GM12878 (cell line): ENCODE data around the gene OLFML3.

Experiments
- CHD2 ChIP-seq: IDR thresholded peaks from 2 replicates; pipeline ENCODE4 v1.6.1; 2011; ENCODE audit warnings: low read depth, low read length, improper control_type of control experiment, borderline replicate concordance
- CREB1 ChIP-seq: IDR thresholded peaks from 2 replicates; pipeline ENCODE4 v1.6.1; 2012; ENCODE audit warnings: low read depth, mild to moderate bottlenecking, inconsistent platforms
- CTCF ChIP-seq, 3 experiments: IDR thresholded peaks in 2 of 3; conservative IDR thresholded peaks in 1 of 3; 2 replicates each; pipeline ENCODE4 v1.5.1; 2011; ENCODE audit warnings: low read depth in 3 of 3, low read length in 3 of 3, mild to moderate bottlenecking in 3 of 3, control low read depth in 2 of 3, moderate library complexity in 2 of 3, inconsistent platforms in 1 of 3, mixed read lengths in 1 of 3; ENCODE audit not compliant: control insufficient read depth in 2 of 3, insufficient read depth in 1 of 3; ENCODE audit errors: extremely low read depth in 1 of 3
- IRF4 ChIP-seq: IDR thresholded peaks from 2 replicates; pipeline ENCODE4 v1.6.1; 2011; ENCODE audit warnings: low read depth, low read length
- JUNB ChIP-seq: IDR thresholded peaks from 2 replicates; pipeline ENCODE4 v1.6.1; 2016; ENCODE audit warnings: antibody characterized with exemption, mild to moderate bottlenecking
- POLR2A ChIP-seq: IDR thresholded peaks from 2 replicates; pipeline ENCODE4 v1.6.1; 2011; ENCODE audit warnings: low read depth, mild to moderate bottlenecking, low read length
- RAD21 ChIP-seq: IDR thresholded peaks from 2 replicates; pipeline ENCODE4 v1.6.1; 2011; ENCODE audit warnings: mild to moderate bottlenecking, low read depth, low read length, moderate library complexity; ENCODE audit not compliant: insufficient read depth
- SRF ChIP-seq, 2 experiments: IDR thresholded peaks; 2 replicates each; pipeline ENCODE4 v1.6.1; 2011; ENCODE audit warnings: low read depth in 2 of 2, low read length in 2 of 2, mild to moderate bottlenecking in 1 of 2, moderate library complexity in 1 of 2
- TARDBP ChIP-seq: IDR thresholded peaks from 2 replicates; pipeline ENCODE4 v1.6.1; 2016; ENCODE audit warnings: borderline replicate concordance
- TF ChIP-seq, protein P1 (sequence below): fragments of 450-650 bp; IDR thresholded peaks from 2 replicates; pipeline ENCODE4 v1.6.1; 2017; ENCODE audit warnings: mild to moderate bottlenecking, moderate library complexity
- TF ChIP-seq, protein P2 (sequence below): IDR thresholded peaks from 2 replicates; pipeline ENCODE4 v1.6.1; 2011; ENCODE audit warnings: low read depth, low read length, improper control_type of control experiment, borderline replicate concordance

GRCh38 chr1:113946112-113946511 is 33.2 kb upstream of the OLFML3 start:
- TF ChIP-seq SRF (IDR thresholded peaks at IDR 0.05; ENCODE audit: low read depth in 2 of 2, low read length in 2 of 2) (no peak), CHD2 (no peak), CREB1 (no peak), IRF4 (no peak), RAD21 (no peak), POLR2A (no peak), TARDBP (no peak), JUNB (no peak), CTCF (IDR thresholded peaks at IDR 0.05 in 2 of 3, conservative IDR thresholded peaks at IDR 0.05 in 1 of 3; ENCODE audit: control insufficient read depth in 2 of 3, extremely low read depth in 1 of 3, insufficient read depth in 1 of 3, low read depth in 3 of 3, low read length in 3 of 3) (no peak)
- TF ChIP-seq, protein P1, sequence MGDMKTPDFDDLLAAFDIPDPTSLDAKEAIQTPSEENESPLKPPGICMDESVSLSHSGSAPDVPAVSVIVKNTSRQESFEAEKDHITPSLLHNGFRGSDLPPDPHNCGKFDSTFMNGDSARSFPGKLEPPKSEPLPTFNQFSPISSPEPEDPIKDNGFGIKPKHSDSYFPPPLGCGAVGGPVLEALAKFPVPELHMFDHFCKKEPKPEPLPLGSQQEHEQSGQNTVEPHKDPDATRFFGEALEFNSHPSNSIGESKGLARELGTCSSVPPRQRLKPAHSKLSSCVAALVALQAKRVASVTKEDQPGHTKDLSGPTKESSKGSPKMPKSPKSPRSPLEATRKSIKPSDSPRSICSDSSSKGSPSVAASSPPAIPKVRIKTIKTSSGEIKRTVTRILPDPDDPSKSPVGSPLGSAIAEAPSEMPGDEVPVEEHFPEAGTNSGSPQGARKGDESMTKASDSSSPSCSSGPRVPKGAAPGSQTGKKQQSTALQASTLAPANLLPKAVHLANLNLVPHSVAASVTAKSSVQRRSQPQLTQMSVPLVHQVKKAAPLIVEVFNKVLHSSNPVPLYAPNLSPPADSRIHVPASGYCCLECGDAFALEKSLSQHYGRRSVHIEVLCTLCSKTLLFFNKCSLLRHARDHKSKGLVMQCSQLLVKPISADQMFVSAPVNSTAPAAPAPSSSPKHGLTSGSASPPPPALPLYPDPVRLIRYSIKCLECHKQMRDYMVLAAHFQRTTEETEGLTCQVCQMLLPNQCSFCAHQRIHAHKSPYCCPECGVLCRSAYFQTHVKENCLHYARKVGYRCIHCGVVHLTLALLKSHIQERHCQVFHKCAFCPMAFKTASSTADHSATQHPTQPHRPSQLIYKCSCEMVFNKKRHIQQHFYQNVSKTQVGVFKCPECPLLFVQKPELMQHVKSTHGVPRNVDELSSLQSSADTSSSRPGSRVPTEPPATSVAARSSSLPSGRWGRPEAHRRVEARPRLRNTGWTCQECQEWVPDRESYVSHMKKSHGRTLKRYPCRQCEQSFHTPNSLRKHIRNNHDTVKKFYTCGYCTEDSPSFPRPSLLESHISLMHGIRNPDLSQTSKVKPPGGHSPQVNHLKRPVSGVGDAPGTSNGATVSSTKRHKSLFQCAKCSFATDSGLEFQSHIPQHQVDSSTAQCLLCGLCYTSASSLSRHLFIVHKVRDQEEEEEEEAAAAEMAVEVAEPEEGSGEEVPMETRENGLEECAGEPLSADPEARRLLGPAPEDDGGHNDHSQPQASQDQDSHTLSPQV, result no peak
- TF ChIP-seq, protein P2, sequence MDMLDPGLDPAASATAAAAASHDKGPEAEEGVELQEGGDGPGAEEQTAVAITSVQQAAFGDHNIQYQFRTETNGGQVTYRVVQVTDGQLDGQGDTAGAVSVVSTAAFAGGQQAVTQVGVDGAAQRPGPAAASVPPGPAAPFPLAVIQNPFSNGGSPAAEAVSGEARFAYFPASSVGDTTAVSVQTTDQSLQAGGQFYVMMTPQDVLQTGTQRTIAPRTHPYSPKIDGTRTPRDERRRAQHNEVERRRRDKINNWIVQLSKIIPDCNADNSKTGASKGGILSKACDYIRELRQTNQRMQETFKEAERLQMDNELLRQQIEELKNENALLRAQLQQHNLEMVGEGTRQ, result no peak
